Stimulated activated effector memory CD8-positive, alpha-beta T cell treated with anti-CD3 and anti-CD28 coated beads, Interleukin-12 subunit alpha, Interleukin-12 subunit beta, amount 100 ng/mL, for 72 hours (primary cell): ENCODE measurements around the gene CRELD1.
"Not testable (repeated sequence)": the region's sequence is repeated elsewhere in the genome, so short reads cannot be mapped to it uniquely, and the experiment has no call there.

Source experiments
- ATAC-seq: fragments of 150-1000 bp; cut with Tn5 transposase; 2 replicates; pipeline ENCODE4 v1.10.0; 2021
- DNase-seq, 2 donors: peaks; one replicate each; pipeline ENCODE4 v3.0.0; 2021 to 2022; ENCODE audit warnings: low spot score in 2 of 2
- H3K27ac Mint-ChIP-seq: one replicate; pipeline ENCODE4 v1.8.0; 2022; ENCODE audit warnings: mild to moderate bottlenecking, mixed read lengths
- H3K36me3 Mint-ChIP-seq: one replicate; pipeline ENCODE4 v1.8.0; 2022; ENCODE audit warnings: mild to moderate bottlenecking, mixed read lengths
- H3K4me1 Mint-ChIP-seq: one replicate; pipeline ENCODE4 v1.8.0; 2022; ENCODE audit warnings: mixed read lengths
- H3K4me3 Mint-ChIP-seq: one replicate; pipeline ENCODE4 v1.8.0; 2022; ENCODE audit warnings: mild to moderate bottlenecking, mixed read lengths
- H3K9me3 Mint-ChIP-seq: one replicate; pipeline ENCODE4 v1.8.0; 2022; ENCODE audit warnings: mixed read lengths

The CRELD1 gene

DNA sequence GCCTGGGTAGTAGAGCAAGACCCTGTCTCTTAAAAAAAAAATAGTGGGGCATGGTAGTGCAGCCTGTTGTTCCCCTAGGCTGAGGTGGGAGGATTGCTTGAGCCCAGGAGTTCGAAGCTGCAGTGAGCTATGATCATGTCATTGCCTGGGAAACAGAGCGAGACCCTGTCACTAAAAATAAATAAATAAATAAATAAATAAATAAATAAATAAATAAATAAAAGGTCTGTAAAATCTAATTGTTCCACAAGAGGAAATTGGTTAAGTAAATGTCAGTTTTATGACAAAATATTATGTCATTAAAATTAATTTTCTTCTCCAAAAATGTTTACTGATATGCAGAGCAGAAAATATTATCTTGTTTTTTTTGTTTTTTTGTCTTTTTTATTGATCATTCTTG, 5.3 kb downstream of the CRELD1 start:
- peaks cover 19% of the 10 kb centered on the region for H3K4me1 Mint-ChIP-seq
- H3K4me3 Mint-ChIP-seq: no peak overlapping the region
- H3K27ac Mint-ChIP-seq: no peak overlapping the region
- peaks cover 39% of the 10 kb centered on the region for H3K36me3 Mint-ChIP-seq
- no peak for DNase-seq
- no peak for ATAC-seq
- no peaks in the 10 kb centered on the region for H3K9me3 Mint-ChIP-seq

DNA sequence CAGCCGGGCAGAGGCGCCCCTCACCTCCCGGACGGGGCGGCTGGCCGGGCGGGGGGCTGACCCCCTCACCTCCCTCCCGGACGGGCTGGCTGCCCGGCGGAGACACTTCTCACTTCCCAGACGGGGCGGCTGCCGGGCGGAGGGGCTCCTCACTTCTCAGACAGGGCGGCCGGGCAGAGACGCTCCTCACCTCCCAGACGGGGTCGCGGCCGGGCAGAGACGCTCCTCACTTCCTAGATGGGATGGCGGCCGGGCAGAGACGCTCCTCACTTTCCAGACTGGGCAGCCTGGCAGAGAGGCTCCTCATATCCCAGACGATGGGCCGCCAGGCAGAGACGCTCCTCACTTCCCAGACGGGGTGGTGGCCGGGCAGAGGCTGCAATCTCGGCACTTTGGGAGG, 6.3 kb downstream of the CRELD1 start:
- not testable (repeated sequence) for H3K9me3 Mint-ChIP-seq, H3K27ac Mint-ChIP-seq, H3K4me3 Mint-ChIP-seq, ATAC-seq, DNase-seq
- H3K4me1 Mint-ChIP-seq: peaks cover 10% of the 10 kb centered on the region
- peaks cover 39% of the 10 kb centered on the region for H3K36me3 Mint-ChIP-seq

DNA sequence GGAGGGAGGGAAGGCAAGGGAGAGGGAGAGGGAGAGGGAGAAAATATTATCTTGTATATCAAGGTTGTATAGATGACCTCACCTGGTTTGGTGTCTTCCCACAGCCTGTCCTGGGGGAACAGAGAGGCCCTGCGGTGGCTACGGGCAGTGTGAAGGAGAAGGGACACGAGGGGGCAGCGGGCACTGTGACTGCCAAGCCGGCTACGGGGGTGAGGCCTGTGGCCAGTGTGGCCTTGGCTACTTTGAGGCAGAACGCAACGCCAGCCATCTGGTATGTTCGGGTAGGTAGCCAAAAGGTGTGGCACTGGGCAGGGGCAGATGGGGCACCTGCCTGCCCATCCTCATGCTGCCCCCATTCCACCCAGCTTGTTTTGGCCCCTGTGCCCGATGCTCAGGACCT, 7.1 kb downstream of the CRELD1 start:
- H3K4me1 Mint-ChIP-seq: peaks cover 2% of the 10 kb centered on the region
- no peak overlapping the region for H3K27ac Mint-ChIP-seq
- H3K9me3 Mint-ChIP-seq: no peaks in the 10 kb centered on the region
- peaks cover 44% of the 10 kb centered on the region for H3K36me3 Mint-ChIP-seq
- no peak for ATAC-seq
- DNase-seq: no peak
- no peak overlapping the region for H3K4me3 Mint-ChIP-seq

DNA sequence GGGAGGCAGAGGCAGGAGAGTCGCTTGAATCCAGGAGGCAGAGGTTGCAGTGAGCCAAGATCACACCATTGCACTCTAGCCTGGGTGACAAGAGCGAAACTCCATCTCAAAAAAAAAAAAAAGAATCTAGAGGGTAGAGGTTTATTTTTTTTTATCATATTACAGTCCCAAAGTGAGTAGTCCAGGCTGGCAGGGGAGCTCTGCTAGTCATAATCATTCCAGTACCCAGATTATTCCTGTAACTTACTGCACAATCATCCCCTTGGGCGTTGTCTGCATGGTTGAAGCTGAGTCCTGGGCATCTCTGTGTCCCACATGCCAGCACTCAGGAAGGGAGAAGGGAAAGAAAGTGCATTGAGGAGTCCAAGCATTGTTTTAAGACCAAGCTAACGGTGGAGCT, 8.5 kb downstream of the CRELD1 start:
- no peak overlapping the region for H3K4me3 Mint-ChIP-seq
- H3K36me3 Mint-ChIP-seq: peaks cover 32% of the 10 kb centered on the region
- no peak for DNase-seq
- no peaks in the 10 kb centered on the region for H3K9me3 Mint-ChIP-seq
- peaks cover 5% of the 10 kb centered on the region for H3K4me1 Mint-ChIP-seq
- ATAC-seq: no peak
- peak overlapping the region; percentile 1 for H3K27ac Mint-ChIP-seq

DNA sequence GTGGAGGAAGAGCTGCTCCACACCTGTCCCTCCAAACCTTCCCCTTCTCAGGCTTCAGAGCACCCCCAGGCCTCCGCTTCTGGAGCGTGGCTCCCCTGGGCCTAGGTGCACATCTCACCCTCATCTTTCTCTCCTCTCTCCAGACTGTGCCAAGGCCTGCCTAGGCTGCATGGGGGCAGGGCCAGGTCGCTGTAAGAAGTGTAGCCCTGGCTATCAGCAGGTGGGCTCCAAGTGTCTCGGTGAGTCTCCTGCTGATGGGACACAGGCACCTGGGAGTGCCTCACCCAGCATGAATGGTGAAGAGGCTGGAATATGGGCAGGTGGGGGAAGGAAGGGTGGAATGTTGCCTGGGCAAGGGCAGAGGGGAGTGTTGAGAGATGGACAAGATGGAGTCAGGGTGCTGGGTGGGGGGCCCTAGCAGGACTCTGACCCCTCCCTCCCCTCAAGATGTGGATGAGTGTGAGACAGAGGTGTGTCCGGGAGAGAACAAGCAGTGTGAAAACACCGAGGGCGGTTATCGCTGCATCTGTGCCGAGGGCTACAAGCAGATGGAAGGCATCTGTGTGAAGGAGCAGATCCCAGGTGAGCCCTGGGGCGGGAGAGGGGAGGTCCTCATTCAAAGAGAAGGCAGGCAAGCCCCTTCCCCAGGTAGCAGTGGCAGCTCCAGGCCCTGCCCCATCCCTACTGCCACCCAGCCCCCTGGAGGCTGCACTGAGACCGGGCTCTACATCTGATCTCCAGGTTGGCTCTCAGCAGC, 9.5 kb downstream of the CRELD1 start:
- no peak overlapping the region for H3K4me3 Mint-ChIP-seq
- H3K9me3 Mint-ChIP-seq: no peaks in the 10 kb centered on the region
- peak overlapping the region; percentile 1 for H3K27ac Mint-ChIP-seq
- ATAC-seq (no peak), DNase-seq (no peak)
- peaks cover 5% of the 10 kb centered on the region for H3K4me1 Mint-ChIP-seq
- peaks cover 26% of the 10 kb centered on the region for H3K36me3 Mint-ChIP-seq

DNA sequence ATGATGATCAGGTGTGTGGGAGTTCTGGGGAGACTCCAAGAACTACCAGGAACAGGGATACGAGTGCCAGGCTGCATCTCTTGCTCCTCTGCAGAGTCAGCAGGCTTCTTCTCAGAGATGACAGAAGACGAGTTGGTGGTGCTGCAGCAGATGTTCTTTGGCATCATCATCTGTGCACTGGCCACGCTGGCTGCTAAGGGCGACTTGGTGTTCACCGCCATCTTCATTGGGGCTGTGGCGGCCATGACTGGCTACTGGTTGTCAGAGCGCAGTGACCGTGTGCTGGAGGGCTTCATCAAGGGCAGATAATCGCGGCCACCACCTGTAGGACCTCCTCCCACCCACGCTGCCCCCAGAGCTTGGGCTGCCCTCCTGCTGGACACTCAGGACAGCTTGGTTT, 10.6 kb downstream of the CRELD1 start:
- Mint-ChIP-seq H3K9me3 (no peaks in the 10 kb centered on the region), H3K27ac (peak overlapping the region; percentile 1), H3K36me3 (peaks cover 26% of the 10 kb centered on the region), H3K4me3 (no peak overlapping the region), H3K4me1 (peaks cover 5% of the 10 kb centered on the region)
- ATAC-seq: no peak
- no peak for DNase-seq

DNA sequence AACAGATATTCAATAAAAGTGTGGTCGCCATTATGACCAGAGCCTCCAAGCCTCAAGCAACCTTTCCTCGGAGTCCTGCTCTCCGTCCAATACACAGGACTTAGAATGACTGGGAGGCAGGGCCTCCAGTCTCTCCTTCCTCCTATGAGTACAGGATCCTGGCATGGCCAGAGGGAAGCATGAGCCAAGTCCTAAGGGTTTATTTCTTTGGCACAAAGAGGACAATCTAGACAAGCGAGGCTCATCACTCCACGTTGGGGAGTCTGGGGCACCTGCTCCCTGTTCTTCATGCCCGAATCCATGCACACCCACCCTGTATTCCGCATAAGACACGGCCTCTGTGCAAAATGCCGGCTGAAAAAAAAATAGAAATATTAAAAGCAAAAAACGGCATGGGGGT, 11.7 kb downstream of the CRELD1 start:
- no peak for ATAC-seq
- H3K9me3 Mint-ChIP-seq: no peaks in the 10 kb centered on the region
- H3K27ac Mint-ChIP-seq: no peak overlapping the region
- no peak for DNase-seq
- peak overlapping the region; percentile 77 for H3K4me3 Mint-ChIP-seq
- H3K4me1 Mint-ChIP-seq: peaks cover 9% of the 10 kb centered on the region
- H3K36me3 Mint-ChIP-seq: peaks cover 26% of the 10 kb centered on the region

DNA sequence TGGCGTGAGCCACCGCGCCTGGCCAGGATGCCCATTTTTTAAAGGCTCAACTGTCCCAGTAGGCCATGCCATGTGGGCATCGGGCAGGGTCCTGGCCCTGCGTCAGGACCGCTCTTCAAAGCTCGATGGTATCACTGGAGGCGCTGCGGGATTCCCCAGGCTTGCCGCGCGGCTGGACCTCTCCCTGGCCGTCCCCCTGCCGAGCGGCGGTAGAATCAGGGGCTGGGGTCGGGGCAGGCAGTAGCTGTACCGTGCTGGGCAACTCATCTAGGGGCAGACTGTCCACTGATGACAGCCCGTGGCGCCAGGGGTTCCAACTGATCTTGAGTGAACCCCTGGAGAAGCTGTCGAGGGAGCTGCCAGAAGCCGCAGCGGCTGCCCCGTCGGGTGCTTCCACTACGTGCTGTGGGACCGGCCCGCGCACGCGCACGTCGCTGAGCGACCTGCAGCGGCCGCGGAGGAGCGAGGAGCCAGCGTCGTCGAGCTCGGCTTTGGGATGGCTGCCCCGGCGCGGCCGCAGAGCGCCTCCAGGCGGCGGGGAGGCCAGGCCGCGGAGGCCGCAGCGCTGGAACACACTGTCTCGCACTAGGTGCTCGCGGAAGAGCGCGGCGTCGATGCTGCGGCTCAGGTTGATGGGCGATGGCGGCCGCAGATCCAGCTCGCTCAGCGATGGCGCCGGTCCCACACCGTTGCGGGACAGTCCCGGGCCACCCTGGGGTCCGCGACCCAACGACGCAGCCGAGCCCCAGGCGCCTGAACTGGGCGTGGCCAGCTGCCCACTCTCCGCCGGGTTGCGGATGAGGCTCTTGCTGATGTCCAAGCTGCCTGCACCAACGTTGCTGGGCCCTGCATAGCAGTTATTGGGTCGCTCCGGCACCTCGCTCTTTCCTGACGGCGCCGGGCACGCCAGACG, 12.7 kb downstream of the CRELD1 start:
- peak overlapping the region; percentile 77 for H3K4me3 Mint-ChIP-seq
- ATAC-seq (peak; percentile 87), DNase-seq (peak; percentile 63 to 78)
- peaks cover 20% of the 10 kb centered on the region for H3K4me1 Mint-ChIP-seq
- peaks cover 22% of the 10 kb centered on the region for H3K36me3 Mint-ChIP-seq
- H3K9me3 Mint-ChIP-seq: no peaks in the 10 kb centered on the region
- peak overlapping the region; percentile 90 for H3K27ac Mint-ChIP-seq

DNA sequence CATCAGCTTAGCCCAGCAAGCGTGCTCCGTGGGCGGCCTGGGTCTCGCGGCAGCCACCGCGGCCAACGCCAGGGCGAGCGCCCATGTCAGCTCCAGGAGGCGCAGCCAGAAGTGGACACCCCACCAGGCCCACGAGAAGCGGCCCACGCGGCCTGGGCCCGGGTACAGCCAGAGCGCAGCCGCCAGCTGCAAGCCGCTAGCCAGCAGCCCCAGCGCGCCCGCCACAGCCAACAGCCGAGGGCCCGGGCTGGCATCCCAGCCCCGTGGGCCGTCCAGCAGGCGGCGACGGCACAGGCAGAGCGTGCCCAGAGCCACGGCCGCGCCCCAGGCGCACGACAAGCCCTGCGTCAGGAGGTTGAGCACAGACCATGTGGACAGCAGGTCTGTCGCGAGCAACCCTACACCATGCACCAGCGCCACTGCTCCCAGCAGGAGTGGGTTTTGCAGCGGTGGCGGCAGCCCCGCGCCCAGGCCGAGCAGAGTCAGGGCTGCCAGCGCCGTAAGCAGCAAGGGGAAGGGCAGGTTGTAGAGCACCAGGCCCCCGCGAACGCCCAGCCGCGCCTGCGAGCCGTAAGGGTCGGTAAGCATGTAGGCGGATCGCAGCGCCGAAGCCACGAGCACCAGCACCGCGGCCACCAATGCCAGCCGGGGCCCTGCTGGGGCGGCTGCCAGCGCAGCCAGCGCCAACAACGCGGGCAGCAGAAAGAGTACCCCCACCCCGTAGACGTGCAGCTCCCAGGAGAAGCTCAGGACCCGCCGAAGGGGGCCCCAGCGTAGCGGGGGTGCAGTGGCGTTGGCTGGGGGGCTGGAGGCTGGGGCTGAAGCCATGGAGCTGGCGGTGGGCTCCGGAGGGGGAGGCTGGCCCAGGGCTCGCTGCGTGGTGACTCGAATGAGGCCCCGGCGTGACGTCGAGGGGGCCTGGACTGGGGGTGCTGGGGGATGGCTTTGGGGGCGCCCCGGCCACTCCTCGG, 13.7 kb downstream of the CRELD1 start:
- no peak for ATAC-seq
- H3K4me3 Mint-ChIP-seq: no peak overlapping the region
- H3K36me3 Mint-ChIP-seq: peaks cover 13% of the 10 kb centered on the region
- H3K9me3 Mint-ChIP-seq: no peaks in the 10 kb centered on the region
- DNase-seq: no peak
- peaks cover 23% of the 10 kb centered on the region for H3K4me1 Mint-ChIP-seq
- no peak overlapping the region for H3K27ac Mint-ChIP-seq

DNA sequence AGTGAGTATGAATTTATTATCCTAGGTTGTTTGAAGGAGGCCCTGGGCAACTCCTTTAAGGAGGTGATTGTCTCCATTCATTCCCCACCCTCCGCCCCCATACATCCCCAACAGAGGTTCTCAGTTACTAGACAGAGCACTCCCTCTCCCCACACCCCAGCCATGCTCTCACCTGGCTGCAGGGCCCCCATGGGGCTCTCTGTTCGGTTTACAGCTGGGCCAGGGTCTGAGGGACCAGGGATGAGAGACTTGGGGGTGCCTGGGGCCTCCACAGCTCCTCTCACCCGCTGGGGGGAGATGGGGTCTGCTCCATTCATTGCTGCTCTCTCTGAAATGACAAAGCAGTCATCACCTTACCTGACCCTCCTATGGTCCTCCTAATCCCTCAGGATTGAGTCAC, 15.0 kb downstream of the CRELD1 start:
- DNase-seq (no peak), ATAC-seq (no peak)
- Mint-ChIP-seq H3K4me3 (no peak overlapping the region), H3K9me3 (no peaks in the 10 kb centered on the region), H3K36me3 (peaks cover 7% of the 10 kb centered on the region), H3K4me1 (peaks cover 23% of the 10 kb centered on the region), H3K27ac (no peak overlapping the region)

DNA sequence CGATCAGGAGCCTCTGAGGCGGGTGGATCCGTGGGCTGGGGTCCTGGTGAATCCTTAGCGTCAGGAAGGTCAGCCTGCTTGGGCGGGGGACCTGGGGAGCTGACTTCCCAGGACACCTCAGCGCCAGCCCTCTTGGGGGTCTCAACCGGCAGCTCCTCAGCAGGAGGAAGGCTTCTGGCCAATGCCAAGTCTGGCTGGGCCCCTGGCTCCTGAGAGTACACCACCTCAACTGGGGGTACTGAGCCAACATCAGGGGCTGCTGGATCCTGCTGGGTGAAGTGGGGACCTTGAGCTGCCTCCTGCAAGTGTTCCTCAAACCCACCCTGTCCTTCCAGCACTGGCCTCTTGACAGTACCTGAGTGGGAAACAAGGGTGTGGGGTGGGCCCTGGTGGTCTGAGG, 15.5 kb downstream of the CRELD1 start:
- ATAC-seq (no peak), DNase-seq (no peak)
- Mint-ChIP-seq H3K4me3 (no peak overlapping the region), H3K36me3 (peaks cover 7% of the 10 kb centered on the region), H3K27ac (no peak overlapping the region), H3K9me3 (no peaks in the 10 kb centered on the region), H3K4me1 (peaks cover 23% of the 10 kb centered on the region)

DNA sequence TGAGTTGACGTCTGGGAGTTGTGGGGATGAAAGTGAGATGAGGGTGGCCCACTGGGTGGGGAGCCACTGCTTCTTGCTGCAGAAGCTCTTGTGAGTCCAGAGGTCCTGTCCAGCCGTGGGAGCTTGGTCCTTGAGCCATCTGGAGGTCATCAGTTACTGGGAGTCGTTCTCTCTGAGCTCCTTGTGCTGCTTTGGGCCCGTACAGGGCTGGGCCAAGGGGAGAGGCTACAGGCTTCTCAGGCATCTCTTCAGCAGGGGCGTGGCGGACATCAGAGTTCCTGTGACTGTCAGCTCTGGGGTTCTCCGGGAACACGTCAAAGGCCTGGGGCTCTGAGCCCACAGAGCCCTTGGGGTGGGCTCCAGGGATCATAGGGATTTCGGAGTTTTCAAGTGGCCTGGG, 16.0 kb downstream of the CRELD1 start:
- Mint-ChIP-seq H3K27ac (no peak overlapping the region), H3K4me1 (peaks cover 23% of the 10 kb centered on the region), H3K36me3 (peaks cover 7% of the 10 kb centered on the region), H3K9me3 (no peaks in the 10 kb centered on the region), H3K4me3 (no peak overlapping the region)
- ATAC-seq (no peak), DNase-seq (no peak)

DNA sequence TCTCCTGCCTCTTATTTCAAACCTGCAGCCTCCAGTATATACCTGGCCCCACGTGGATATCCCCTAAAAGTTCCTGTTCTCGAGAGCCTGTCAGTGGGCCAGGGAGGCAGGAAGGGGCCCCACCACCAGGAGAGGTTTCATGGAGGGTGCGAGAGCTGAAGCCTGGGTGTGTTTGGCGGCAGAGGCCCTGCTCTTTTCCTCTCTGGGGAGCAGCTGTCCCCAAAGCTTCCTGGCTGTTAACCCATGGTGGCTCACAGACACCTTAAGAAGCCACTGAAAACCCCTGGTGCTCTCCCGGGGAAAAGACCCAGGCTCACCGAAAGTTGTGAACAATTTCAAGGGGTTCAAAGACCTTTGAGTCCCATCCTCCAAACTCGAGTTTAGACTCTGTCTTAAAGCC, 17.5 kb downstream of the CRELD1 start:
- Mint-ChIP-seq H3K9me3 (no peaks in the 10 kb centered on the region), H3K27ac (peak overlapping the region; percentile 67)
- ATAC-seq: no peak

DNA sequence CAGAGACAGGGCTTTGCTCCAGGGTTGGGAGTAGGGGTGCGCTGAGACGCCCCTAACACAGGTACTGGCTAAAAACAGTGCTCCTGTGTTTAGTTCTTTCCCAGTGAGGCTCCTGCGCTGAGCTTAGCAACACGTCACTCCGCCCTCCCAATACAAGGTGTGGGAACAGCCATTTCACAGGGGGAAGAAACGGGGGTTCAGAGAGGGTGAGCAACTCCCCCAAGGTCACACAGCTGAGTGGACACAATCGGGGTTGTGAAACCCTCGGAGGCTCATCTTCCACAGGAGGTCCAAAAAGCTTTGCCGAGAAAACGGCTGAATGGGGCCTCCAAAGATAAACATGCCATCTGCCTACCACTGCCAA, 17.9 kb downstream of the CRELD1 start:
- peak; percentile 27 for ATAC-seq
- H3K4me1 Mint-ChIP-seq: peaks cover 18% of the 10 kb centered on the region
- no peaks in the 10 kb centered on the region for H3K36me3 Mint-ChIP-seq
- DNase-seq: peak in 1 of 2 donors; percentile 57
- peak overlapping the region; percentile 79 for H3K4me3 Mint-ChIP-seq
- H3K9me3 Mint-ChIP-seq: no peaks in the 10 kb centered on the region
- peak overlapping the region; percentile 67 for H3K27ac Mint-ChIP-seq

More for the DNA sequence above, 17.5 kb downstream of the CRELD1 start:
- peak overlapping the region; percentile 79 for H3K4me3 Mint-ChIP-seq
- peaks cover 21% of the 10 kb centered on the region for H3K4me1 Mint-ChIP-seq
- no peaks in the 10 kb centered on the region for H3K36me3 Mint-ChIP-seq
- no peak for DNase-seq
